Embryonic facial prominence (tissue), 1 donor: ENCODE data around the gene FGF2.
"Not testable (repeated sequence)": the region's sequence is repeated elsewhere in the genome, so short reads cannot be mapped to it uniquely, and the experiment has no call there.

ENCODE experiments used
- DNase-seq: peaks from one replicate; pipeline ENCODE4 v3.0.0-alpha.2; 2016; ENCODE audit errors: extremely low spot score

Gene FGF2

DNA sequence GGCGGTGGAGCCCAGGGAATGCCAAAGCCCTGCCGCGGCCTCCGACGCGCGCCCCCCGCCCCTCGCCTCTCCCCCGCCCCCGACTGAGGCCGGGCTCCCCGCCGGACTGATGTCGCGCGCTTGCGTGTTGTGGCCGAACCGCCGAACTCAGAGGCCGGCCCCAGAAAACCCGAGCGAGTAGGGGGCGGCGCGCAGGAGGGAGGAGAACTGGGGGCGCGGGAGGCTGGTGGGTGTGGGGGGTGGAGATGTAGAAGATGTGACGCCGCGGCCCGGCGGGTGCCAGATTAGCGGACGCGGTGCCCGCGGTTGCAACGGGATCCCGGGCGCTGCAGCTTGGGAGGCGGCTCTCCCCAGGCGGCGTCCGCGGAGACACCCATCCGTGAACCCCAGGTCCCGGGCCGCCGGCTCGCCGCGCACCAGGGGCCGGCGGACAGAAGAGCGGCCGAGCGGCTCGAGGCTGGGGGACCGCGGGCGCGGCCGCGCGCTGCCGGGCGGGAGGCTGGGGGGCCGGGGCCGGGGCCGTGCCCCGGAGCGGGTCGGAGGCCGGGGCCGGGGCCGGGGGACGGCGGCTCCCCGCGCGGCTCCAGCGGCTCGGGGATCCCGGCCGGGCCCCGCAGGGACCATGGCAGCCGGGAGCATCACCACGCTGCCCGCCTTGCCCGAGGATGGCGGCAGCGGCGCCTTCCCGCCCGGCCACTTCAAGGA is at the start of gene FGF2:
TSS of gene FGF2 (plus strand) at position 279 of the 705 bp plus-strand sequence. CDS start at position 623, 344 bp downstream.
- peak; percentile 53 for DNase-seq

- DNase-seq = no peak
Measured at GRCh38 chr4:122776916-122777315, 49.7 kb upstream of the FGF2 start.

- no peak for DNase-seq
Measured at GRCh38 chr4:122777846-122778673, 48.6 kb upstream of the FGF2 start.

GRCh38 chr4:122781486-122781885 is 45.1 kb upstream of the FGF2 start:
- no peak for DNase-seq

DNA sequence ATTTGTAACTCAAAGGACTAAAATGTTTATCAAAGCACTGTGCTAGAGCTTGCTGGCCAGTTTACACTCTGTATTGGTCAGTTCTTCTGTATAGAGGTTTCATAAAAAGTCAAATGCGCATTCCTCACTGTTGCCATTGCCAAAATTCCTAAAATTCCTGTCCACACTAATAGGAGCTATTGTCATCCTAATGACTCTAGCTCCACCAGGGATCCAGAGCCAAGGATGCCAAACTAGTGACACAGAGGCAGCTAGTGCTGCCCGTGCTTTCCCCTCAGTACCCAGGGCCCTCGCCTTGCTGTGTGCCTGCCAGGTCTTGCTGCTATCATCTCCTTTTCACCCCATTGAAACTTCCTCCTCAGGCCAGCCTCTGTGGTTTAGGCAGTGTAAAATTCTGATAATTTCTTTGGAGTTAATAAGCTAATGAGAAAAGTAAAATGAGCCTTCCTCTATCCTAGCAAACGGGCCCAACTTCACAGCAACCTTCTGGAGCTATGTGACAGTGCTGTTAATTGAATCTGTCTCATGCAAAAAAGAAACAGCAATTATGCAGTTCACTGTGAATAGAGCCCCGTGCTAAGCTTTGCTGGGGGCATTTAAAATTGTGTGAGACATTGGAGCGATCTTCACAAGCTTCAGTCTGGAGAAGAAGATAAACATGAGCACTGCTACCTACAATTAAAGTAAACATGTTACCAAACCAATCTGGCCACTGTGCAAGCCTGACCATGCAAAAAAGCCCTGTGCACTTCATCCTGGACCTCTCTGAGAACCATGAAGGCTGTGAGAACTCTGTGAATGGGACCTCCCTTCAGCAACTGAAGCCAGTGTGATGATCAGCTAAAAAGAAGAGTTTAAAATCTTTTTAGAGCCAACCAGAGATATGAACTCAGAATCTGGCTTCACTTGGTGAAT is 43.1 kb upstream of the FGF2 start:
- no peak for DNase-seq

DNA sequence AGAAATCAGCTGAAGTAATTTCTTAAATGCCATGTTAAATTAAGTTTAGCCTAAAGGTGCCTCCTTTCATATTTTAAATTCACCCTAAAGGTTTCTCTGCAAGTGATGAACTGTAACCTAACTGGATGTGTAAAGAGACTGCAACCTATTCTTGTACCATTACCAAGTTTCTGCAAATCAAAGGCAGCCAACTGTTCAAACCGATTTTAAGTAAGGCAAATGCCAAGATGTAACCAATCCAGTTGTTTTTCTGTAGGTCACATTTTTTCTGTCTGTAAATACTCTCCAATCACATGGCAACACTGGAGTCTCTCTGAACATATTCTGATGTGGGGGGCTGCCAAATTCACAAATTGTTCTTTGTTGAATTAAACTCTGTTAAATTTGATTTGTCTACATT is 42.4 kb upstream of the FGF2 start:
- DNase-seq = no peak

DNA sequence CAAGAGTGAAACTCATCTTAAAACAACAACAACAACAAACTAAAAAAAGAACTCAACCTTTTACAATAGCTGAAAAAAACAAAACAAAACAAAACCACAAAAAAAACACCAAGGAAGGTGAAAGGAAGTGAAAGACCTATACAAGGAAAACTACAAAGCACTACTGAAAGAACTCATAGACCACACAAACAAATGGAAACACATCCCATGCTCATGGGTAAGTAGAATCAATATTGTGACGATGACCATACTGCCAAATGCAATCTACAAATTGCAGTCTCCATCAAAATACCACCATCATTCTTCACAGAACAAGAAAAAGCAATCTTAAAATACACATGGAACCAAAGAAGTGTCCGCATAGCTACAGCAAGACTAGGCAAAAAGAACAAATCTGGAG is 41.5 kb upstream of the FGF2 start:
- no peak for DNase-seq

GRCh38 chr4:122786296-122786695 is 40.3 kb upstream of the FGF2 start:
- not testable (repeated sequence) for DNase-seq

DNA sequence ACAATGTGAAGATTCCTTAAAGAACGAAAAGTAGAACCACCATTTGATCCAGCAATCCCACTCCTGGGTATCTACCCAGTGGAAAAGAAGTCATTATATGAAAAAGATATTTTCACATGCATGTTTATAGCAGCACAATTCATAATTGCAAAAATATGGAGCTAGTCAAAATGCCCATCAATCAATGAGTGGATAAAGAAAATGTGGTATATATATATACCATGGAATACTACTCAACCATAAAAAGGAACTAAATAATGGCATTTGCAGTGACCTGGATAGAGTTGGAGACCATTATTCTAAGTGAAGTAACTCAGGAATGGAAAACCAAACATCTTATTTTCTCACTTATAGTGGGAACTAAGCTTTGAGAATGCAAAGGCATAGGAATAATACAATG is 39.7 kb upstream of the FGF2 start:
- DNase-seq = not testable (repeated sequence)

DNA sequence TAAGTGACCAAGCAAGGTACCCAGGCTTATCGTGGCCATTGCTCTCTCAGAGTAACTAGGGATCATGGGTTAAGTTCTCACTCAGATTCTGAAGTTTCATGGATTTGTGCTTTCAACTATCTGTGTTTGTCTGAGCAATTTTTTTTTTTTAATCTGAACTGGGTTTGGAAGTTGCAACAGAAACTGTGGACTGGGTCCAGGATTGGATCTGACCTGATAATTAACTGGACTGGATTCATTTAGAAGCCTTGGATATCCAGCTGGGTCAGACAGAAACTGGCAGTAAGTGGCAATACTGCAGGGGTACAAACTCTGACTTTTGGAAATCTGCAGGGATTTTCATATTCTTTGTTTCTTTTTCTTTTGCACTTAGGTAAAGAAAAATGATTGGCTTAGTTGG is 38.7 kb upstream of the FGF2 start:
- no peak for DNase-seq

DNA sequence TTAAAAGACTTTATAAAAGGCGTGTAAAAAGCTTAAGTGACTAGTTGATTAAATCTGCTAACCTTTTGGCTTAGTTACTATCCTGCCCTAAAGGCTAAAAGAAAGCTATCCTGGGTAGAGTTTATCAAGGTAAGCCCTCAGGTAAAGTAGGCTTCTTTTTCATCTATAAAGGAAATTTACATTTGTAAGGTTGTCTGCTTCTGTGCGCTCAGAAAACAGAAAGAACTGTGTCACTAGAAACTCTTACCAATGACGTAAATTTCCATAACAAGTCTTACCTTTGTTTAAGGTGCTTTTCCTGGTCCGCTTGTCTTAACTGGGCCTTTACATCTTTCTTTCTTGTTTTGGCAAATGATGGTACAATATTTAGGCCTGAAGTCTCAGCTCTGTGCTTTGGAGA is 37.7 kb upstream of the FGF2 start:
- DNase-seq = no peak

GRCh38 chr4:122793811-122794210 is 32.8 kb upstream of the FGF2 start:
- no peak for DNase-seq

GRCh38 chr4:122796801-122797404 is 29.7 kb upstream of the FGF2 start:
- DNase-seq = no peak

GRCh38 chr4:122797405-122798094 is 29.1 kb upstream of the FGF2 start:
- no peak for DNase-seq

DNA sequence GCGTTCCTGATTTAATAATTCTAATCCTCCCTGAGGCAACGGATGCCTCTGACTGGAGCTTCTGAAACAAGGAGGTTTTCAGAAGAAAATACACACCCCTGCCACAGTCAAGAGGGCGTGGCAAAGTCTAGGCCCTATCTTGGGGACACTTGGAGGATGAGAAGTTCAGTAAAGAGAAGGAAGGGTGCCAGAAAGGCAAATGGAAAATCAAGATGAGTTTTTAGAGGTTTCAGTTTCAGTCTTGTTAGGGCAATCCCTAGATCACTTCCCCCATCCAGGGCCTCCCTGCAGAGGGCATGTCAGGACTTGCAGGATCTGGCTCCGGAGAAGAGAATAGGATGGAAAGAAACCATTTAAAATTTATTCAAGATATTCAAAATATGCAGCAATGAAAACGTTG is 28.5 kb upstream of the FGF2 start:
- DNase-seq = peak; percentile 56

DNA sequence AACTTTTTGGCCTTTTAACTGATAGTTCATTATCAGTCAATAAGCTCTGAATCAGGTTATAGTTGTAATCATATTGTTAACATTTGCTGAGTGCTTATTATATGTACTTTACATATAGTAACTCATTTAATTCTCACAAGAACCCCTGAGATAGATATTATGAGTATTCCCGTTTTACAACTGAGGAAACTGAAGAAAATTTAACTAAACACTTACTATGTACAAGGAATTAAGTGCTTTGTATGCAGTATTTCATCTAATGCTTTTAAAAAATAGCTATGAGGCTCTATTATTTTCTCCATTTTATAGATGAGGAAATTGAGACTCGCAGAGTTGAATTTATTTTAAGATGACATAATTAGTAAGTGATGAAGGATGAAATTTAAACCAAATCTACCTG is 27.7 kb upstream of the FGF2 start:
- DNase-seq = no peak

DNA sequence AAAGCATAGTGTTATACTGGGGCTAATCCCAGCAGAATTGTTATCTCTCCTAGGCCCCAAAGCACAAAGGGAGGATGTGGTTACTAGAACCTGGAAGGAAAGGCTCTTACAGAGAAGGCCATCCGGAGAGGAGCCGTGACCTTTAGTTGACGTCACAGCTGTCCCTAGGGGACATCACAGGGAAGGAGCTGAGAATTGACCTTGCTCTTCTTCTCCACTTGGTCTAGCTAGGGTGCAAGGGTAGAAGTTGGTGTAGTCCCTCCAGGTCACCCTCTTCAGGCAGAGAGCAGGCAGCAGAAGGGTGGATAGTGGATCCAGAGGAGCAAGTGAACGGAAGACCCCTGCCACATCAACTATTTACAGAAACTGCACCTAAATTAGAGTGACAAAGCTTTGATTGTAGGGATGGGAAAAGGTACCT is 22.8 kb upstream of the FGF2 start:
- no peak for DNase-seq

DNA sequence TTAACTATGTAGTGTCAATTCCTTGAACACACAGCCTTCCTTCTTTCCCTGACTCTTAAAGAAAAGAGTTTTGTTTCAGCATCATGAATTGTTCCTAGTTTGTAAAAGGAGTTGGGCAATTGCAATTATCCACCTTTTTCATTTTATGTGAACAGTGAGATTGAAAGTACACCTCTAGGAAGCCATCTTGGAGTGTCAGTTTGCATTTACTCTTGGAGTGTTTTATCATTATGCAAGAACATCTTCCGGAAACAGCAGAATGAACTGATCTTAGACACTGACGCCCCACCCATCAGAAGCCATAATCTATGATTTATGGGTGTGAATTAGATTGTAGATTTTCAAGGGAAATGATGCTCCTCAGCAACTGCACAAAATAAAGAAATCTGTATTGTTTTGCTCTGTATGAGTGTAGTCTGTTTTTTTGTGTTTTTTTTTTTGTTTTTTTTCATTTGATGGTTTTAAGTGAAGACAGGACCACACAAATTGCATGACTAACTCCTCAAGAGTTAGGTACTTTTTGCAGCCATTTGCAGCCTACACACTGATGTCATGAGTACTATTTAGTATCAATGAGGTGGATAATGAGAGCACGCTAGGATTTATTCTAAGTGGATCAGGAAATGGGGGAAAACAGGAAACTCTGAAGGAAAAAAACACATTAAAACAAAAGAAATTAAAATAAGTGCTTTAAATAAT is 19.5 kb upstream of the FGF2 start:
- no peak for DNase-seq

DNA sequence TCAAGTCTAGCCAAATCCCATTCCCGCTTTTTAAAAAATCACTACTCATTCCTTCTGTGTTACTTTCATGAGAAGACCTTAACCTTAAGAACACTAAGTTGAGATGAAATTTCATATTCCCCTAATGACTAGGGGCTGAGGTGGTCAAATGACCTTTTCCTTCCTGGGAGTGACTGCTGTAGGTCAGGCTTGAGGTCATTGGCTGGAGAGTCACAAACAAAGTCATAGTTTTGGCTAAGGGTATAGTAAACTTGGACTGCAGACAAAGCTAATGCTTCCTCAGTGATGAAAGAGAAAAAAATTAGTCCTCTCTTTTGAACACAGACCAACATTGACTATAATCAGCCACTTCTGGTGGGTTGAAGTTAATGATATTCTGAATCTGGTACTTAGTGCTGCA is 16.0 kb upstream of the FGF2 start:
- no peak for DNase-seq

DNA sequence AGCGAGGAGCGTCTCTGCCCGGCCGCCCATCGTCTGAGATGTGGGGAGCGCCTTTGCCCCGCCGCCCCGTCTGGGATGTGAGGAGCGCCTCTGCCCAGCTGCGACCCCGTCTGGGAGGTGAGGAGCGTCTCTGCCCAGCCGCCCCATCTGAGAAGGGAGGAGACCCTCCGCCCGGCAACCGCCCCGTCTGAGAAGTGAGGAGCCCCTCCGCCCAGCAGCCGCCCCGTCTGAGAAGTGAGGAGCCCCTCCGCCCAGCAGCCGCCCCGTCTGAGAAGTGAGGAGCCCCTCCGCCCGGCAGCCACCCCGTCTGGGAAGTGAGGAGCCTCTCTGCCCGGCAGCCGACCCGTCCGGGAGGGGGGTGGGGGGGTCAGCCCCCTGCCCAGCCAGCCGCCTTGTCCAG is 14.8 kb upstream of the FGF2 start:
- DNase-seq = not testable (repeated sequence)
